Heart right ventricle (tissue), 16 donors: ENCODE data around the gene C3orf52. TPM values are rescaled to one million over a fixed set of nuclear protein-coding genes. Genes with fewer than 3 reads are reported as not detected.
A peak's percentile ranks its signal among the peaks of the same experiment; 100 is the strongest.

Experiments used
- ATAC-seq, 8 donors: fragments of 200-7000 bp; cut with Tn5 transposase; one replicate each; pipeline ENCODE4 v1.9.1; 2020; ENCODE audit warnings: mild to moderate bottlenecking in 8 of 8, moderate library complexity in 8 of 8, moderate number of reproducible peaks in 1 of 8
- DNase-seq, 2 donors: peaks; one replicate each; pipeline ENCODE4 v3.0.0-alpha.2; 2020
- H3K27ac ChIP-seq, 10 donors: fragments of 200-600 bp; sonication (generic) in 2 of 10; one replicate each; pipeline versions ENCODE4 v1.5.0 to v1.8.0; 2020 to 2022; ENCODE audit warnings: mild to moderate bottlenecking in 3 of 10
- H3K27me3 ChIP-seq, 7 donors: fragments of 200-600 bp; one replicate each; pipeline ENCODE4 v1.8.0; 2021 to 2022; ENCODE audit warnings: mild to moderate bottlenecking in 2 of 7
- H3K36me3 ChIP-seq, 9 donors: fragments of 200-600 bp; sonication (generic) in 1 of 9; one replicate each; pipeline versions ENCODE4 v1.5.0 to v1.8.0; 2020 to 2022; ENCODE audit warnings: mild to moderate bottlenecking in 2 of 9
- H3K4me1 ChIP-seq, 9 donors: fragments of 200-600 bp; sonication (generic) in 1 of 9; one replicate each; pipeline versions ENCODE4 v1.5.0 to v1.8.0; 2020 to 2022; ENCODE audit warnings: mild to moderate bottlenecking in 4 of 9
- H3K4me3 ChIP-seq, 10 donors: fragments of 200-600 bp; sonication (generic) in 2 of 10; one replicate each; pipeline versions ENCODE4 v1.5.0 to v1.8.0; 2020 to 2022; ENCODE audit warnings: mild to moderate bottlenecking in 7 of 10, moderate library complexity in 2 of 10
- H3K9me3 ChIP-seq, 11 donors: fragments of 200-600 bp in 10 of 11; sonication (generic) in 2 of 11; one replicate each; pipeline versions ENCODE4 v1.5.0 to v1.8.0; 2013 to 2022; ENCODE audit warnings: mild to moderate bottlenecking in 2 of 11, control low read depth in 1 of 11, moderate library complexity in 1 of 11
- CTCF ChIP-seq, 9 donors: fragments of 200-600 bp; sonication (generic) in 2 of 9; IDR thresholded peaks; one replicate each; pipeline versions ENCODE4 v1.5.0 to v1.8.0; 2021 to 2022; ENCODE audit warnings: antibody characterized with exemption in 9 of 9, mild to moderate bottlenecking in 5 of 9, moderate library complexity in 1 of 9
- WGBS, 2 donors: extraction: QIAGEN DNeasy Blood & Tissue Kit; methylation state at CpG; one replicate each; pipeline ENCODE4 v1.1.7; 2013; ENCODE audit warnings: inconsistent platforms in 1 of 2; 5-methylcytosine and 5-hydroxymethylcytosine counted together
- intact Hi-C, 10 donors: fragments of 100-400 bp; cut with DNase I; formaldehyde crosslinking; loops; one replicate each; pipeline versions ENCODE4 v1.11.1 to v1.14.2; 2022
- polyA plus RNA-seq, 2 donors: library from polyadenylated mRNA; stranded (reverse); fragments of 200-250 nt; gene quantifications; one replicate each; pipeline ENCODE4 v1.2.3, GENCODE V29; 2013
- total RNA-seq, 10 donors: library from RNA; stranded (reverse); fragmentation: NEBNext Ultra II Directional in 3 of 10; extraction: Animal tissue kit (Norgen Biotek cat#: 25700) in 3 of 10; gene quantifications; one replicate each; pipeline versions ENCODE4 v1.2.1 to v1.2.4, GENCODE V29; 2021 to 2023
- donor health status: Arrhythmogenic right ventricular cardiomyopathy.
- donor health status: ischemic (EF 13 %, LVEDD 7.1; RV severe dilation, severe dysfunction).
- donor health status: healthy with polysubstance abuse.
- donor health status: DM: no; HTN: yes; CAD: no.
- donor health status: DM: no; HTN: no; CAD: no.
- donor health status: ischemic (EF 25% LVEDD 6.9; RV normal size, moderate dysfunction).
- donor health status: ischemic (EF 25% LVEDD 5.7; RV mildly dilated, moderate dysfunction).
- donor health status: healthy.
- donor health status: DM: yes; HTN: yes; CAD: no.
- donor health status: Ischemic cardiomyopathy.
- donor health status: ischemic (EF 35%, LVEDD 5.7; RV mildly dilated, moderate dysfunction).
- donor health status: nonischemic (EF 11% LVEDD 7.7; RV severe dilation, severe dysfunction).
- donor health status: DM: yes; HTN: yes; CAD: no.
- donor health status: PGD.
- donor health status: ischemic (EF 29% LVEDD 5.4; RV normal size, mild dysfunction).
- donor health status: nonischemic (EF 23%, LVEDD 6.1; RV moderate dilation, normal function).

Gene C3orf52
- total and polyA plus RNA-seq, 12 donors: 3.1 to 9.8 (median 5.0) TPM

GRCh38 chr3:112124907-112125607 is 38.9 kb downstream of the C3orf52 start:
- 72 to 80% methylated on average over 5 of the region's 5 CpGs for WGBS, 2 donors

GRCh38 chr3:112126511-112126911 is 40.3 kb downstream of the C3orf52 start:
- peaks cover 0 to 6% (median 0%) of the 10 kb centered on the region in 9 donors for H3K36me3 ChIP-seq
- H3K4me3 ChIP-seq: no peak overlapping the region
- TF ChIP-seq CTCF (IDR thresholded peaks at IDR 0.05): no peak
- H3K4me1 ChIP-seq: peaks cover 4 to 38% (median 18%) of the 10 kb centered on the region in 9 donors
- H3K27ac ChIP-seq: peak overlapping the region in 3 of 10 donors; percentile 12 to 25 (median 16)
- no peaks in the 10 kb centered on the region for H3K9me3 ChIP-seq
- intact Hi-C loops: loop anchor here in 1 of 10 donors (10.0 kb wide), 1 partner anchor 158 kb away; no protein-coding TSS in a partner anchor
- DNase-seq (no peak), ATAC-seq (peak in 2 of 8 donors; percentile 7 to 20)
- no peaks in the 10 kb centered on the region for H3K27me3 ChIP-seq
- WGBS, 2 donors: 67 to 87% methylated on average over 1 of the region's 1 CpG

More at GRCh38 chr3:112124907-112125607, 38.9 kb downstream of the C3orf52 start:
- intact Hi-C loops: loop anchor here in 2 of 10 donors (5.0 to 10.0 kb wide), 2 partner anchors 160 to 407 kb away; no protein-coding TSS in a partner anchor
- Histone ChIP-seq H3K4me3 (no peak overlapping the region), H3K4me1 (peaks cover 4 to 45% (median 18%) of the 10 kb centered on the region in 9 donors), H3K27me3 (no peaks in the 10 kb centered on the region), H3K9me3 (no peaks in the 10 kb centered on the region), H3K27ac (no peak overlapping the region), H3K36me3 (no peaks in the 10 kb centered on the region)
- DNase-seq (no peak), ATAC-seq (peak in 1 of 8 donors; percentile 55)
- no peak for TF ChIP-seq CTCF (IDR thresholded peaks at IDR 0.05)

GRCh38 chr3:112127522-112128494 is 41.6 kb downstream of the C3orf52 start:
- Histone ChIP-seq H3K4me1 (peaks cover 4 to 48% (median 19%) of the 10 kb centered on the region in 9 donors), H3K27ac (peak overlapping the region in 1 of 10 donors; percentile 16), H3K27me3 (no peaks in the 10 kb centered on the region), H3K4me3 (peak overlapping the region in 4 of 10 donors; percentile 3 to 19 (median 5)), H3K36me3 (peaks cover 0 to 6% (median 0%) of the 10 kb centered on the region in 9 donors), H3K9me3 (no peaks in the 10 kb centered on the region)
- no peak for TF ChIP-seq CTCF (IDR thresholded peaks at IDR 0.05)
- intact Hi-C loops: loop anchor here in 1 of 10 donors (10.0 kb wide), 1 partner anchor 157 kb away; no protein-coding TSS in a partner anchor
- no peak for DNase-seq
- peak in 3 of 8 donors; percentile 34 to 51 (median 34) for ATAC-seq
- WGBS, 2 donors: 48 to 50% methylated on average over 10 of the region's 10 CpGs
